HEK293 (cell line): ENCODE results near the gene PLEKHA5.
"Not testable (repeated sequence)": the region's sequence is repeated elsewhere in the genome, so short reads cannot be mapped to it uniquely, and the experiment has no call there.

Experiments
- CTCF ChIA-PET: fragments of 350-600 bp; formaldehyde crosslinking; extraction: SDS; loops from one replicate; lab custom pipeline; 2021; ENCODE audit warnings: antibody characterized with exemption; lab: Yijun Ruan, JAX
- POLR2A ChIA-PET: fragments of 300-600 bp; formaldehyde crosslinking; extraction: SDS; loops from one replicate; lab custom pipeline; 2020; ENCODE audit warnings: antibody characterized with exemption, inconsistent platforms; lab: Yijun Ruan, JAX
- H3K27ac ChIP-seq: fragments of 200-500 bp; sonication (Bioruptor generic); 2 replicates; pipeline ENCODE4 v1.5.1; 2014; ENCODE audit warnings: low read depth, low read length, control low read depth, inconsistent platforms; ENCODE audit errors: extremely low read depth
- H3K36me3 ChIP-seq, 2 experiments: fragments of 200-500 bp in 1 of 2; sonication (Bioruptor generic) in 1 of 2; 1 replicate in 1 of 2; 2 replicates in 1 of 2; pipeline ENCODE4 v1.5.1; 2014 to 2017; ENCODE audit warnings: inconsistent platforms in 2 of 2, low read length in 2 of 2; ENCODE audit not compliant: control insufficient read depth in 2 of 2, insufficient read depth in 1 of 2
- H3K4me1 ChIP-seq: fragments of 200-500 bp; sonication (Bioruptor generic); 2 replicates; pipeline ENCODE4 v1.5.1; 2014; ENCODE audit warnings: mild to moderate bottlenecking, low read length, inconsistent platforms; ENCODE audit not compliant: control insufficient read depth, insufficient read depth
- H3K4me3 ChIP-seq: 2 replicates; pipeline ENCODE4 v1.5.1; 2011; ENCODE audit warnings: low read depth, mild to moderate bottlenecking, control low read depth, low read length, moderate library complexity
- H3K9me3 ChIP-seq: fragments of 200-500 bp; sonication (Bioruptor generic); 2 replicates; pipeline ENCODE4 v1.5.1; 2014; ENCODE audit warnings: low read depth, low read length, inconsistent platforms; ENCODE audit not compliant: control insufficient read depth, insufficient read depth
- ELK4 ChIP-seq: IDR thresholded peaks from 2 replicates; pipeline ENCODE4 v1.6.1; 2011; ENCODE audit warnings: mild to moderate bottlenecking, low read depth, low read length, borderline replicate concordance
- GFI1B ChIP-seq: fragments of 450-650 bp; formaldehyde crosslinking; IDR thresholded peaks from 2 replicates; pipeline ENCODE4 v1.5.1; 2016; ENCODE audit warnings: missing biosample characterization, missing genetic modification characterization
- HIC1 ChIP-seq: fragments of 450-650 bp; formaldehyde crosslinking; IDR thresholded peaks from 2 replicates; pipeline ENCODE4 v1.5.1; 2016; ENCODE audit warnings: missing biosample characterization, missing genetic modification characterization
- HOXC10 ChIP-seq: sonication (generic); formaldehyde crosslinking; IDR thresholded peaks from 2 replicates; pipeline ENCODE4 v1.8.1; 2023; ENCODE audit warnings: mild to moderate bottlenecking, missing genetic modification reagents
- SP3 ChIP-seq: fragments of 450-650 bp; formaldehyde crosslinking; IDR thresholded peaks from 2 replicates; pipeline ENCODE4 v1.5.1; 2016; ENCODE audit warnings: missing biosample characterization, missing genetic modification characterization
- ZBTB48 ChIP-seq: fragments of 450-650 bp; formaldehyde crosslinking; IDR thresholded peaks from 2 replicates; pipeline ENCODE4 v1.5.1; 2016; ENCODE audit warnings: missing biosample characterization, missing genetic modification characterization
- ZFP41 ChIP-seq: fragments of 450-650 bp; formaldehyde crosslinking; IDR thresholded peaks from 2 replicates; pipeline ENCODE4 v1.5.1; 2016; ENCODE audit warnings: missing biosample characterization, missing genetic modification characterization, borderline replicate concordance
- ZNF133 ChIP-seq: fragments of 450-650 bp; formaldehyde crosslinking; IDR thresholded peaks from 2 replicates; pipeline ENCODE4 v1.5.1; 2016; ENCODE audit warnings: missing biosample characterization, missing genetic modification characterization
- ZNF138 ChIP-seq: fragments of 450-650 bp; formaldehyde crosslinking; IDR thresholded peaks from 2 replicates; pipeline ENCODE4 v1.5.1; 2016; ENCODE audit warnings: missing biosample characterization, missing genetic modification characterization, borderline replicate concordance
- ZNF175 ChIP-seq: fragments of 450-650 bp; formaldehyde crosslinking; IDR thresholded peaks from 2 replicates; pipeline ENCODE4 v1.5.1; 2016; ENCODE audit warnings: missing biosample characterization, missing genetic modification characterization
- ZNF184 ChIP-seq: fragments of 450-650 bp; IDR thresholded peaks from 2 replicates; pipeline ENCODE4 v1.5.1; 2018; ENCODE audit warnings: missing biosample characterization, mild to moderate bottlenecking, missing genetic modification characterization
- ZNF350 ChIP-seq: fragments of 450-650 bp; formaldehyde crosslinking; IDR thresholded peaks from 2 replicates; pipeline ENCODE4 v1.5.0; 2017; ENCODE audit warnings: missing biosample characterization, mild to moderate bottlenecking, missing genetic modification characterization
- ZNF510 ChIP-seq: fragments of 450-650 bp; formaldehyde crosslinking; IDR thresholded peaks from 2 replicates; pipeline ENCODE4 v1.5.1; 2018; ENCODE audit warnings: mild to moderate bottlenecking, missing genetic modification characterization, missing biosample characterization; ENCODE audit not compliant: insufficient replicate concordance
- ZNF558 ChIP-seq: fragments of 450-650 bp; formaldehyde crosslinking; IDR thresholded peaks from 2 replicates; pipeline ENCODE4 v1.5.1; 2016; ENCODE audit warnings: missing biosample characterization, missing genetic modification characterization
- ZNF561 ChIP-seq: fragments of 450-650 bp; IDR thresholded peaks from 2 replicates; pipeline ENCODE4 v1.5.1; 2018; ENCODE audit warnings: missing biosample characterization, missing genetic modification characterization, borderline replicate concordance
- ZNF585B ChIP-seq: fragments of 450-650 bp; formaldehyde crosslinking; IDR thresholded peaks from 2 replicates; pipeline ENCODE4 v1.5.1; 2016; ENCODE audit warnings: missing biosample characterization, missing genetic modification characterization
- ZNF629 ChIP-seq: fragments of 450-650 bp; formaldehyde crosslinking; IDR thresholded peaks from 2 replicates; pipeline ENCODE4 v1.5.1; 2017; ENCODE audit warnings: missing biosample characterization, missing genetic modification characterization
- ZNF658 ChIP-seq: fragments of 450-650 bp; formaldehyde crosslinking; IDR thresholded peaks from 2 replicates; pipeline ENCODE4; 2016; ENCODE audit warnings: missing biosample characterization, missing genetic modification characterization
- ZNF670 ChIP-seq: fragments of 450-650 bp; formaldehyde crosslinking; IDR thresholded peaks from 2 replicates; pipeline ENCODE4 v1.5.1; 2016; ENCODE audit warnings: missing biosample characterization, missing genetic modification characterization, low read depth
- ZNF677 ChIP-seq: fragments of 450-650 bp; IDR thresholded peaks from 2 replicates; pipeline ENCODE4 v1.5.0; 2018; ENCODE audit warnings: missing biosample characterization, mild to moderate bottlenecking, missing genetic modification characterization, moderate library complexity
- ZNF843 ChIP-seq: fragments of 450-650 bp; formaldehyde crosslinking; IDR thresholded peaks from 2 replicates; pipeline ENCODE4 v1.5.1; 2016; ENCODE audit warnings: missing biosample characterization, missing genetic modification characterization
- ZSCAN16 ChIP-seq: fragments of 450-650 bp; formaldehyde crosslinking; IDR thresholded peaks from 2 replicates; pipeline ENCODE4 v1.5.1; 2016; ENCODE audit warnings: missing biosample characterization, missing genetic modification characterization

Gene PLEKHA5

GRCh38 chr12:19167708-19168107 lies 38.2 kb downstream of the PLEKHA5 start:
- no peaks in the 10 kb centered on the region for H3K9me3 ChIP-seq
- ChIA-PET CTCF (interaction anchor here (1.0 kb wide), 1 partner anchor 19 kb away, joined by 3 read pairs; no protein-coding TSS in a partner anchor), POLR2A (no interaction called here)
- no peak overlapping the region for H3K27ac ChIP-seq
- no peak overlapping the region for H3K4me3 ChIP-seq
- no peaks in the 10 kb centered on the region for H3K36me3 ChIP-seq
- peaks cover 22% of the 10 kb centered on the region for H3K4me1 ChIP-seq
- TF ChIP-seq ZNF629 (tag by site-specific recombination): no peak
- TF ChIP-seq HIC1: no peak
- TF ChIP-seq, all 188 proteins: peak for 0

- CTCF ChIA-PET: interaction anchor here (0.6 kb wide), 1 partner anchor 106 kb away, joined by 3 read pairs; no protein-coding TSS in a partner anchor
- TF ChIP-seq SP3: no peak
- Histone ChIP-seq H3K4me1 (peaks cover 22% of the 10 kb centered on the region), H3K36me3 (no peaks in the 10 kb centered on the region), H3K9me3 (no peaks in the 10 kb centered on the region), H3K27ac (no peak overlapping the region), H3K4me3 (no peak overlapping the region)
- POLR2A ChIA-PET: no interaction called here
Measured at GRCh38 chr12:19168644-19169043, 39.1 kb downstream of the PLEKHA5 start.

GRCh38 chr12:19169222-19169621 lies 39.7 kb downstream of the PLEKHA5 start:
- Histone ChIP-seq H3K4me3 (no peak overlapping the region), H3K27ac (no peak overlapping the region), H3K4me1 (peaks cover 22% of the 10 kb centered on the region), H3K9me3 (no peaks in the 10 kb centered on the region), H3K36me3 (no peaks in the 10 kb centered on the region)
- CTCF ChIA-PET: interaction anchor here (0.6 kb wide), 2 partner anchors 72 to 107 kb away, joined by 3 to 4 read pairs; no protein-coding TSS in a partner anchor
- TF ChIP-seq ZNF510 (tag by site-specific recombination) (no peak), ZNF558 (no peak), ZNF843 (tag by site-specific recombination) (no peak), ZNF561 (no peak), ZNF184 (no peak), ZNF350 (no peak), GFI1B (tag by site-specific recombination) (no peak), ZBTB48 (tag by site-specific recombination) (no peak), ELK4 (no peak), ZNF677 (tag by site-specific recombination) (no peak), ZNF585B (tag by site-specific recombination) (no peak), ZNF175 (tag by site-specific recombination) (no peak), ZFP41 (no peak), ZNF670 (tag by site-specific recombination) (no peak), ZSCAN16 (tag by site-specific recombination) (no peak), ZNF658 (tag by site-specific recombination) (no peak), ZNF133 (tag by site-specific recombination) (no peak), ZNF138 (no peak), HOXC10 (CRISPR knock-in tag) (no peak)
- POLR2A ChIA-PET: no interaction called here

- peaks cover 20% of the 10 kb centered on the region for H3K4me1 ChIP-seq
- not testable (repeated sequence) for H3K27ac ChIP-seq, H3K36me3 ChIP-seq, H3K4me3 ChIP-seq, H3K9me3 ChIP-seq
- POLR2A ChIA-PET: interaction anchor here (0.7 kb wide), 1 partner anchor 44 kb away, joined by 3 read pairs; no protein-coding TSS in a partner anchor
- CTCF ChIA-PET: interaction anchor here (0.6 to 1.2 kb wide), 2 partner anchors 16 to 127 kb away, joined by 3 to 7 read pairs; no protein-coding TSS in a partner anchor
Measured at GRCh38 chr12:19170286-19170685, 40.8 kb downstream of the PLEKHA5 start.
